ENCODE data around the gene VAMP8.
A peak's percentile ranks its signal among the peaks of the same experiment; 100 is the strongest.

VAMP8 gene

DNA sequence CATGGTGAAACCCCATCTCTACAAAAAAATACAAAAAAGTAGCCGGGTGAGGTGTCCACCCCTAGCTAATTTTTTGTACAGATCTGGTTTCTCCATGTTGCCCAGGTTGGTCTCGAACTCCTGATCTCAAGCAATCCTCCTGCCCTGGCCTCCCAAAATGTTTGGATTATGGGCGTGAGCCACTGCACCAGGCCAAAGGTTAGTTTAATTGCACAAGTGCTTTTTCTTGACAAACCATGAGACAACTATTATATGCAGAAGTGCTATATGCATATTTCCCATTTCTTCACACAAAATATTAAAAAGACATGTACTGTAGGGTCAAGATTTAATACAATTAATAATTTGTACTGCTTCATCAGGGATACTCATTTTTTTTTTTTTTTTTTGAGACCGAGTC is 11.1 kb upstream of the VAMP8 start:
- Histone ChIP-seq H4K20me1 (ENCODE audit: insufficient read depth, low read length, poor library complexity, severe bottlenecking) (no peaks in the 10 kb centered on the region), H3K9ac (ENCODE audit: low read depth, low read length, poor library complexity, severe bottlenecking) (no peak overlapping the region), H3K9me2 (replicated peaks; ENCODE audit: low read depth, low read length) (no peaks in the 10 kb centered on the region), H3K79me2 (ENCODE audit: insufficient read depth, low read length) (peaks cover 6% of the 10 kb centered on the region; the same call in 1 of the 2 replicates), H3K4me1 (ENCODE audit: insufficient read depth, low read length, poor library complexity, severe bottlenecking) (peaks cover 2% of the 10 kb centered on the region), H2AFZ (ENCODE audit: low read length) (no peak overlapping the region), H3K4me3 (ENCODE audit: low read length, poor library complexity, severe bottlenecking) (no peak overlapping the region), H3K27me3 (ENCODE audit: insufficient read depth, low read length, poor library complexity, severe bottlenecking) (no peaks in the 10 kb centered on the region), H3K36me3 (ENCODE audit: insufficient read depth, low read length) (no peaks in the 10 kb centered on the region), H3K4me2 (ENCODE audit: low read depth, low read length, poor library complexity, severe bottlenecking) (no peak overlapping the region), H3K9me3 (ENCODE audit: insufficient read depth, low read depth, low read length) (no peaks in the 10 kb centered on the region), H3F3A (ENCODE audit: low read depth) (no peaks in the 10 kb centered on the region)
- TF ChIP-seq, protein P1, sequence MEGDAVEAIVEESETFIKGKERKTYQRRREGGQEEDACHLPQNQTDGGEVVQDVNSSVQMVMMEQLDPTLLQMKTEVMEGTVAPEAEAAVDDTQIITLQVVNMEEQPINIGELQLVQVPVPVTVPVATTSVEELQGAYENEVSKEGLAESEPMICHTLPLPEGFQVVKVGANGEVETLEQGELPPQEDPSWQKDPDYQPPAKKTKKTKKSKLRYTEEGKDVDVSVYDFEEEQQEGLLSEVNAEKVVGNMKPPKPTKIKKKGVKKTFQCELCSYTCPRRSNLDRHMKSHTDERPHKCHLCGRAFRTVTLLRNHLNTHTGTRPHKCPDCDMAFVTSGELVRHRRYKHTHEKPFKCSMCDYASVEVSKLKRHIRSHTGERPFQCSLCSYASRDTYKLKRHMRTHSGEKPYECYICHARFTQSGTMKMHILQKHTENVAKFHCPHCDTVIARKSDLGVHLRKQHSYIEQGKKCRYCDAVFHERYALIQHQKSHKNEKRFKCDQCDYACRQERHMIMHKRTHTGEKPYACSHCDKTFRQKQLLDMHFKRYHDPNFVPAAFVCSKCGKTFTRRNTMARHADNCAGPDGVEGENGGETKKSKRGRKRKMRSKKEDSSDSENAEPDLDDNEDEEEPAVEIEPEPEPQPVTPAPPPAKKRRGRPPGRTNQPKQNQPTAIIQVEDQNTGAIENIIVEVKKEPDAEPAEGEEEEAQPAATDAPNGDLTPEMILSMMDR (conservative IDR thresholded peaks at IDR 0.05; ENCODE audit: low read length), result no peak
- TF ChIP-seq EZH2phosphoT487 (IDR thresholded peaks at IDR 0.05; ENCODE audit: borderline replicate concordance), result no peak

DNA sequence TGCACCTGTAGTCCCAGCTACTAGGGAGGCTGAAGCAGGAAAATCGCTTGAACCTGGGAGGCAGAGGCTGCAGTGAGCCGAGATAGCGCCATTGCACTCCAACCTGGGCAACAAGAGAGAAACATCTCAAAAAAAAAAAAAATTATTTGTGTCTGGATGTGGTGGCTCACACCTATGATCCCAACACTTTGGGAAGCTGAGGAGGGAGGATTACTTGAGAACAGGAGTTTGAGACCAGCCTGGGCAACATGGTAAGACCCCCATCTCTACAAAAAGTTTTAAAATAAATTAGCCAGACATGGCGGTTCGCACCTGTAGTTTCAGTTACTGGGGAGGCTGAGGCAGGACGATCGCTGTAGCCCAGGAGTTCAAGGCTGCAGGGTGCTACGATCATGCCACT is 1.6 kb upstream of the VAMP8 start:
- H3K79me2 ChIP-seq (ENCODE audit: insufficient read depth, low read length), result peaks cover 33% of the 10 kb centered on the region
- no peaks in the 10 kb centered on the region for H3K9me3 ChIP-seq (ENCODE audit: insufficient read depth, low read depth, low read length)
- TF ChIP-seq EZH2phosphoT487 (IDR thresholded peaks at IDR 0.05; ENCODE audit: borderline replicate concordance), result no peak
- TF ChIP-seq, protein P1 (conservative IDR thresholded peaks at IDR 0.05; ENCODE audit: low read length), result no peak
- H4K20me1 ChIP-seq (ENCODE audit: insufficient read depth, low read length, poor library complexity, severe bottlenecking), result no peaks in the 10 kb centered on the region
- no peak overlapping the region for H3K4me3 ChIP-seq (ENCODE audit: low read length, poor library complexity, severe bottlenecking)
- no peak overlapping the region for H2AFZ ChIP-seq (ENCODE audit: low read length)
- no peaks in the 10 kb centered on the region for H3K9me2 ChIP-seq (replicated peaks; ENCODE audit: low read depth, low read length)
- H3K4me1 ChIP-seq (ENCODE audit: insufficient read depth, low read length, poor library complexity, severe bottlenecking), result peaks cover 24% of the 10 kb centered on the region
- no peaks in the 10 kb centered on the region for H3K27me3 ChIP-seq (ENCODE audit: insufficient read depth, low read length, poor library complexity, severe bottlenecking)
- no peaks in the 10 kb centered on the region for H3F3A ChIP-seq (ENCODE audit: low read depth)
- no peak overlapping the region for H3K4me2 ChIP-seq (ENCODE audit: low read depth, low read length, poor library complexity, severe bottlenecking)
- H3K36me3 ChIP-seq (ENCODE audit: insufficient read depth, low read length), result no peaks in the 10 kb centered on the region
- no peak overlapping the region for H3K9ac ChIP-seq (ENCODE audit: low read depth, low read length, poor library complexity, severe bottlenecking)

DNA sequence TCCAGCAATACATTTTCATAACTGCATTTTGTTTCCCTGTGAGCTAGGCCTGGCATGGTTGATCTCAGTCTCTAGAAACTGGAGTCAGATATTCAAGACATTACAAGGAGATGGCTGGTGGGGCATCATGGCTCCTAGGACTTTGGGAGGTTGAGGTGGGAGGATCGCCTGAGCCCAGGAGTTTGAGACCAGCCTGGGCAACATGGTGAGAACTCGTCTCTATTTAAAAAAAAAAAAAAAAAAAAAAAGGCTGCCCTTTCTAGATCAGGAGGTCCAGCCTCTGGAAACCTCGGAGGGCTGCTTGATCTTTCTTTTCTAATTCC is 362 bp upstream of the VAMP8 start:
- no peak for TF ChIP-seq EZH2phosphoT487 (IDR thresholded peaks at IDR 0.05; ENCODE audit: borderline replicate concordance)
- TF ChIP-seq, protein P1 (conservative IDR thresholded peaks at IDR 0.05; ENCODE audit: low read length), result no peak
- Histone ChIP-seq H3K9me2 (replicated peaks; ENCODE audit: low read depth, low read length) (no peaks in the 10 kb centered on the region), H3K4me2 (ENCODE audit: low read depth, low read length, poor library complexity, severe bottlenecking) (peak overlapping the region; percentile 85), H3K27me3 (ENCODE audit: insufficient read depth, low read length, poor library complexity, severe bottlenecking) (no peaks in the 10 kb centered on the region), H3K4me1 (ENCODE audit: insufficient read depth, low read length, poor library complexity, severe bottlenecking) (peaks cover 24% of the 10 kb centered on the region), H4K20me1 (ENCODE audit: insufficient read depth, low read length, poor library complexity, severe bottlenecking) (no peaks in the 10 kb centered on the region), H2AFZ (ENCODE audit: low read length) (peak overlapping the region; percentile 72), H3K9me3 (ENCODE audit: insufficient read depth, low read depth, low read length) (no peaks in the 10 kb centered on the region), H3F3A (ENCODE audit: low read depth) (no peaks in the 10 kb centered on the region), H3K79me2 (ENCODE audit: insufficient read depth, low read length) (peaks cover 40% of the 10 kb centered on the region), H3K4me3 (ENCODE audit: low read length, poor library complexity, severe bottlenecking) (peak overlapping the region; percentile 84), H3K9ac (ENCODE audit: low read depth, low read length, poor library complexity, severe bottlenecking) (peak overlapping the region; percentile 84), H3K36me3 (ENCODE audit: insufficient read depth, low read length) (no peaks in the 10 kb centered on the region)
